GM12873 (cell line): ENCODE data around the gene ST14.

Source experiments
- TF ChIP-seq, protein P1 (sequence below): IDR thresholded peaks from 2 replicates; pipeline ENCODE4 v1.5.1; 2012; ENCODE audit warnings: low read depth, mild to moderate bottlenecking, moderate library complexity, low read length, control low read depth; ENCODE audit not compliant: insufficient read depth; ENCODE audit errors: missing control alignments

The ST14 gene

DNA sequence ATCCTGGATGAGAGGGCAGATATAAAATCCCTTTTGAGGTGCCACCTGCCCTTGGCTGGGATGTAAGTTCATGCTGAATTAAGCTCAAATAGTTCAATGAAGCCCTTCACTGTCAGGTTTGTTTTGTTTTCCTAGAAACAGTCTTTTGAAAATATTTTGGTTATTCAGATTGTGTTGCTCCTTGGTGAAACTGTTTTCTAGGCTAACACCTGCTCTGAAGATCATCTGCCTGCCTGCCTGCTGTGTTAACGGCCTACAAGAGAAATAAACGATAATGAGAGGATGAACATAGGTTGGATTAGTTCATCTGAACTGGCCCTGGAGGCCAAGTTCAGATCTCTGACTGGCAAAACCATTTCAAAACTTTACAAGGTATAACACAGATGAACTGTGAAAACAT lies 87.7 kb downstream of the ST14 start:
- TF ChIP-seq, protein P1, sequence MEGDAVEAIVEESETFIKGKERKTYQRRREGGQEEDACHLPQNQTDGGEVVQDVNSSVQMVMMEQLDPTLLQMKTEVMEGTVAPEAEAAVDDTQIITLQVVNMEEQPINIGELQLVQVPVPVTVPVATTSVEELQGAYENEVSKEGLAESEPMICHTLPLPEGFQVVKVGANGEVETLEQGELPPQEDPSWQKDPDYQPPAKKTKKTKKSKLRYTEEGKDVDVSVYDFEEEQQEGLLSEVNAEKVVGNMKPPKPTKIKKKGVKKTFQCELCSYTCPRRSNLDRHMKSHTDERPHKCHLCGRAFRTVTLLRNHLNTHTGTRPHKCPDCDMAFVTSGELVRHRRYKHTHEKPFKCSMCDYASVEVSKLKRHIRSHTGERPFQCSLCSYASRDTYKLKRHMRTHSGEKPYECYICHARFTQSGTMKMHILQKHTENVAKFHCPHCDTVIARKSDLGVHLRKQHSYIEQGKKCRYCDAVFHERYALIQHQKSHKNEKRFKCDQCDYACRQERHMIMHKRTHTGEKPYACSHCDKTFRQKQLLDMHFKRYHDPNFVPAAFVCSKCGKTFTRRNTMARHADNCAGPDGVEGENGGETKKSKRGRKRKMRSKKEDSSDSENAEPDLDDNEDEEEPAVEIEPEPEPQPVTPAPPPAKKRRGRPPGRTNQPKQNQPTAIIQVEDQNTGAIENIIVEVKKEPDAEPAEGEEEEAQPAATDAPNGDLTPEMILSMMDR, result no peak

DNA sequence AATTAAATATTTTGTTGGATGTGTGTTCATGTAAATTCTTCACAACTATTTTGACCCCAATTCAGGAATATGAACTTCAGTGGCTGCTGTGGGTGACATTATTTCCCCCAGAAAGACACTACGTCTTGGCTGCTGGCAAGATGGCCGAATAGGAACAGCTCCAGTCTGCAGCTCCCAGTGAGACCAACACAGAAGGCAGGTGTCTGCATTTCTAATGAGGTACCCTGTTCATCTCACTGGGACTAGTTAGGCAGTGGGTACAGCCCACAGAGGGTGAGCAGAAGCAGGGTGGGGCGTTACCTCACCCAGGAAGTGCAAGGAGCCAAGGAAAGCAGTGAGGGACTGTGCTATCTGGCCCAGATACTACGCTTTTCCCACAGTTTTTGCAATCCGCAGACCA lies 89.8 kb downstream of the ST14 start:
- TF ChIP-seq, protein P1, result no peak
